ENCODE data around the gene ADAM17.
"Not testable (repeated sequence)": the region's sequence is repeated elsewhere in the genome, so short reads cannot be mapped to it uniquely, and the experiment has no call there.

ADAM17 gene

GRCh38 chr2:9555297-9556120, at the start of gene ADAM17:
ADAM17 (minus strand) TSS chr2:9555830; CDS start chr2:9555605, 225 bp downstream.
- peak; percentile 83 for DNase-seq

GRCh38 chr2:9602412-9602811, 46.8 kb upstream of the ADAM17 start:
- no peak for DNase-seq

- no peak for DNase-seq
These were observed 45.8 kb upstream of the ADAM17 start for GRCh38 chr2:9601397-9601796.

- DNase-seq = no peak
These were observed 43.8 kb upstream of the ADAM17 start for GRCh38 chr2:9599430-9599829.

GRCh38 chr2:9596621-9597311, 41.1 kb upstream of the ADAM17 start:
- no peak for DNase-seq

GRCh38 chr2:9595746-9596145, 40.1 kb upstream of the ADAM17 start:
- no peak for DNase-seq

GRCh38 chr2:9595256-9595655, 39.6 kb upstream of the ADAM17 start:
- not testable (repeated sequence) for DNase-seq

- DNase-seq = peak; percentile 39
These were observed 38.9 kb upstream of the ADAM17 start for GRCh38 chr2:9594366-9595054.

GRCh38 chr2:9593925-9594324, 38.3 kb upstream of the ADAM17 start:
- DNase-seq = peak; percentile 20

GRCh38 chr2:9592699-9593098, 37.1 kb upstream of the ADAM17 start:
- no peak for DNase-seq

GRCh38 chr2:9590641-9591040, 35.0 kb upstream of the ADAM17 start:
- DNase-seq = no peak

GRCh38 chr2:9586465-9586864, 30.8 kb upstream of the ADAM17 start:
- no peak for DNase-seq

GRCh38 chr2:9585486-9585885, 29.9 kb upstream of the ADAM17 start:
- DNase-seq = no peak

- not testable (repeated sequence) for DNase-seq
These were observed 29.3 kb upstream of the ADAM17 start for GRCh38 chr2:9584902-9585301.

GRCh38 chr2:9582624-9583023, 27.0 kb upstream of the ADAM17 start:
- DNase-seq = no peak

GRCh38 chr2:9578467-9579235, 23.0 kb upstream of the ADAM17 start:
- no peak for DNase-seq

- DNase-seq = no peak
These were observed 18.7 kb upstream of the ADAM17 start for GRCh38 chr2:9574331-9574730.

- no peak for DNase-seq
These were observed 18.2 kb upstream of the ADAM17 start for GRCh38 chr2:9573840-9574239.

- DNase-seq = no peak
These were observed 17.5 kb upstream of the ADAM17 start for GRCh38 chr2:9573013-9573720.

GRCh38 chr2:9570182-9571060, 14.8 kb upstream of the ADAM17 start:
- DNase-seq = no peak

Data from stimulated activated CD4-positive, alpha-beta T cell treated with anti-CD3 and anti-CD28 coated beads, Interleukin-4, amount 100 ng/mL, for 24 hours (primary cell).